VCaP (cell line): ENCODE data around the gene MGAT4B.
A peak's percentile ranks its signal among the peaks of the same experiment; 100 is the strongest.

Source experiments
- H3K27ac ChIP-seq: fragments of 450-650 bp; 2 replicates; pipeline ENCODE4 v1.5.1; 2017
- CTCF ChIP-seq: fragments of 450-650 bp; conservative IDR thresholded peaks from 2 replicates; pipeline ENCODE4 v1.5.1; 2017; ENCODE audit warnings: mild to moderate bottlenecking, moderate library complexity

The MGAT4B gene

GRCh38 chr5:179806250-179807048, at the start of gene MGAT4B:
Gene MGAT4B (minus strand): TSS chr5:179806866. CDS start chr5:179806583, 283 bp downstream.
- TF ChIP-seq CTCF = no peak
- peak within 1 kb of the TSS; percentile 100 for H3K27ac ChIP-seq

GRCh38 chr5:179854356-179854755, 47.7 kb upstream of the MGAT4B start:
- peak overlapping the region; percentile 1; the same call in 1 of the 2 replicates for H3K27ac ChIP-seq
- TF ChIP-seq CTCF = no peak

GRCh38 chr5:179852993-179853547, 46.4 kb upstream of the MGAT4B start:
- H3K27ac ChIP-seq = no peak overlapping the region
- no peak for TF ChIP-seq CTCF

GRCh38 chr5:179841621-179842020, 35.0 kb upstream of the MGAT4B start:
- no peak overlapping the region for H3K27ac ChIP-seq
- no peak for TF ChIP-seq CTCF

GRCh38 chr5:179840766-179841165, 34.1 kb upstream of the MGAT4B start:
- no peak overlapping the region for H3K27ac ChIP-seq
- no peak for TF ChIP-seq CTCF

- no peak overlapping the region for H3K27ac ChIP-seq
- TF ChIP-seq CTCF = no peak
Observed at GRCh38 chr5:179840321-179840720, 33.7 kb upstream of the MGAT4B start.

- no peak overlapping the region for H3K27ac ChIP-seq
- no peak for TF ChIP-seq CTCF
Observed at GRCh38 chr5:179839328-179840256, 32.9 kb upstream of the MGAT4B start.
